ENCODE results near the gene NCKAP5L. TPM values are rescaled to one million over a fixed set of nuclear protein-coding genes. Genes with fewer than 3 reads are reported as not detected.

NCKAP5L gene
- total RNA-seq, 1 experiment from 2014 or later = 20.9 TPM

DNA sequence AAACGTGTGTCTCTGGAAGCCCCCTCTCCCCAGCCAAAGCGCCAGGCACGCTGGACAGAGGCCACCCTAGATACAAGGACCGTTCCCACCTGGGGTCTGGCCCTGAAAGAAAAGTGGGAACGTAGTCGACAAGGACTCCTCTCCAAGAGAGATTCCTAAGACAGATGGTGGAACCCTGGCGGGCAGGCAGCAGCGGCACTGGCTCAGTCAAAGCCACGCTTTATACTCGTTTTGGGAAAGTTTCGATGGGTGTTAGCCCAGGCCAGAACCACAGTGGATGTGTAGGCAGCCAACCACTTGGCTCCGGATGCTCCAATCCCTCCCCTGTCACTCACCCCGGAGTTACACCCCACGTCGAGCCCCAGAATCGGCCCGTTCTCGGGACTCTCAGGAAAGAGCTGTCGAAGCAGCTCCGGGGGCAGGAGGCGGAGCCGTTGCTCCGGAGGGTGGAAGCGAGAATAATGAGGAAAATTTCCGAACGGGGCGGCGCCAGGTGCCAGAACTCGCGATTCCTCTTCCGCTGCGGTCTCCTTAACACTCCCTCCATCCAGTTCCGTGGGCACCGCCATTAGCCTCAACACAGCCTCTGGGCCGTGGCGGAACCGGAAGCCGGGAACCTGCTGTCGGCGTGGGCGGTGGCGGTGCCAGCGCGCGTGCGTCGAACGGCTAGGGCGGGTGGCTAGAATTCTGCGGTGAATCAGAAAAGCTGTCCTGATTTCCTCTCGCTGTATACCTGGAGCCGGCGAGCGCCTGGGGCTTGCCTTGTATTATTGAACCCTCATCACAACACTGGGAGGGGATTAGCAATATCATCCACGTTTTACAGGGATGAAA lies 14.5 kb upstream of the NCKAP5L start, which contains the start of gene BCDIN3D:
Gene BCDIN3D, minus strand, starts transcription at position 588 of the 834 bp plus-strand sequence. Its CDS starts 19 bp downstream, at position 569.
- no peak for TF ChIP-seq EZH2 (IDR thresholded peaks at IDR 0.05; ENCODE audit: low read depth)
- no peaks in the 10 kb centered on the region for H3K36me3 ChIP-seq (ENCODE audit: low read depth)
- H3K9me3 ChIP-seq (ENCODE audit: insufficient read depth, low read depth) = no peaks in the 10 kb centered on the region
- no peaks in the 10 kb centered on the region for H3K9me2 ChIP-seq (ENCODE audit: insufficient read depth)
- intact Hi-C loops (cut with micrococcal nuclease; ENCODE audit: unreplicated experiment) = loop anchor here (1.0 to 2.0 kb wide), 4 partner anchors 24 to 269 kb away; partner anchors contain the start of gene ASIC1
- peaks cover 14% of the 10 kb centered on the region for H3K79me2 ChIP-seq (ENCODE audit: low read depth)
- TSS peak; percentile 86 for BruUV-seq (replicated peaks)
- peaks cover 42% of the 10 kb centered on the region for H3F3A ChIP-seq (ENCODE audit: insufficient read depth, low read depth)
- H3K4me2 ChIP-seq = peak within 1 kb of the TSS; percentile 88
- DNase-seq = peak; percentile 89 to 92
- POLR2A ChIA-PET (ENCODE audit: unreplicated experiment) = interaction anchor here (0.6 to 0.7 kb wide), 5 partner anchors 14 to 755 kb away, joined by 4 to 7 read pairs (median 6); partner anchors contain the start of gene NCKAP5L
- peak within 1 kb of the TSS; percentile 77 for H3K27ac ChIP-seq
- H2AFZ ChIP-seq = peak within 1 kb of the TSS; percentile 90
- peak within 1 kb of the TSS; percentile 69 for H3K4me3 ChIP-seq
- peaks cover 21% of the 10 kb centered on the region for H3K4me1 ChIP-seq (replicated peaks; ENCODE audit: insufficient read depth)
- CTCF ChIA-PET = interaction anchor here (0.8 kb wide), 1 partner anchor 196 kb away, joined by 3 read pairs; no protein-coding TSS in a partner anchor
- H3K27me3 ChIP-seq (ENCODE audit: insufficient read depth, low read depth) = no peaks in the 10 kb centered on the region
- H4K20me1 ChIP-seq (ENCODE audit: insufficient read depth) = no peaks in the 10 kb centered on the region

DNA sequence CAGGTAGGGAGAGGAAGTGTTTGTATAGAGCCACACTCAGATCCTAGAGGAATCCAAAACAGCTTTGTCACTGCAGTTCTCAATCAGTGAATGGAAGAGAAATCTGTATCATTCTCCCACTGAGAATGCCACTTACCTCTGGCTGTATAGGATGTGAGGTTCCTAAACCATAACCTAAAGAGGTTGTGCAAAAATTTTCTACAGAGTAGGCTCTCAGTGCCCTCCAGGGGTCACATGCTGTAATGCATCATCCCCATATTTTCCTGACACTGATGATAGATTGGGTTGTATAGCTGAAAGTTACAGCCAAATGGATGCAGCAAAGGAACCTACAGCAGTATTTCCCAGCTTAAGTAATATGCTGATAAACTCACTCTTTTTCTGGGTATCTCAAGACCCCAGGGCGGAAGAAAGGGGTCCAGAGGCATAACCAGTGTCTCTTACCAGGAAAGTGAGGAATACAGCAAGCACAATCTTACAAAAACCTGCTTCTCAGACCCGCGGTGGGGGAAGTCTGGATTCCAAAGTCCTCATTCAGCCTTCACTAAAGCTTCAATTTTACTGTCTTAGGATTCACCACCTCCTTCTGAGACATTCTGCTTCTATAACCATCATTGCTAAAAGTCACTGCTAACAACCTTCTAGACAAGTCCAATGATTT lies 10.9 kb upstream of the NCKAP5L start:
- ChIA-PET CTCF (interaction anchor here (0.6 to 1.1 kb wide), 5 partner anchors 11 to 124 kb away, joined by 3 to 17 read pairs (median 5); partner anchors contain the start of genes NCKAP5L and TMBIM6), POLR2A (ENCODE audit: unreplicated experiment) (no interaction called here)
- Histone ChIP-seq H4K20me1 (ENCODE audit: insufficient read depth) (no peaks in the 10 kb centered on the region), H3K9me2 (ENCODE audit: insufficient read depth) (no peaks in the 10 kb centered on the region), H3K36me3 (ENCODE audit: low read depth) (no peaks in the 10 kb centered on the region), H3K4me3 (no peak overlapping the region), H3K27me3 (ENCODE audit: insufficient read depth, low read depth) (no peaks in the 10 kb centered on the region), H3K4me2 (no peak overlapping the region), H3K79me2 (ENCODE audit: low read depth) (peaks cover 14% of the 10 kb centered on the region), H3K4me1 (replicated peaks; ENCODE audit: insufficient read depth) (peaks cover 15% of the 10 kb centered on the region), H2AFZ (no peak overlapping the region), H3K27ac (no peak overlapping the region), H3K9me3 (ENCODE audit: insufficient read depth, low read depth) (no peaks in the 10 kb centered on the region), H3F3A (ENCODE audit: insufficient read depth, low read depth) (peaks cover 36% of the 10 kb centered on the region)
- peak; percentile 22 to 55 for DNase-seq
- TF ChIP-seq, protein P1, sequence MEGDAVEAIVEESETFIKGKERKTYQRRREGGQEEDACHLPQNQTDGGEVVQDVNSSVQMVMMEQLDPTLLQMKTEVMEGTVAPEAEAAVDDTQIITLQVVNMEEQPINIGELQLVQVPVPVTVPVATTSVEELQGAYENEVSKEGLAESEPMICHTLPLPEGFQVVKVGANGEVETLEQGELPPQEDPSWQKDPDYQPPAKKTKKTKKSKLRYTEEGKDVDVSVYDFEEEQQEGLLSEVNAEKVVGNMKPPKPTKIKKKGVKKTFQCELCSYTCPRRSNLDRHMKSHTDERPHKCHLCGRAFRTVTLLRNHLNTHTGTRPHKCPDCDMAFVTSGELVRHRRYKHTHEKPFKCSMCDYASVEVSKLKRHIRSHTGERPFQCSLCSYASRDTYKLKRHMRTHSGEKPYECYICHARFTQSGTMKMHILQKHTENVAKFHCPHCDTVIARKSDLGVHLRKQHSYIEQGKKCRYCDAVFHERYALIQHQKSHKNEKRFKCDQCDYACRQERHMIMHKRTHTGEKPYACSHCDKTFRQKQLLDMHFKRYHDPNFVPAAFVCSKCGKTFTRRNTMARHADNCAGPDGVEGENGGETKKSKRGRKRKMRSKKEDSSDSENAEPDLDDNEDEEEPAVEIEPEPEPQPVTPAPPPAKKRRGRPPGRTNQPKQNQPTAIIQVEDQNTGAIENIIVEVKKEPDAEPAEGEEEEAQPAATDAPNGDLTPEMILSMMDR (conservative IDR thresholded peaks at IDR 0.05) = peak; percentile 78
- no peak for TF ChIP-seq EZH2 (IDR thresholded peaks at IDR 0.05; ENCODE audit: low read depth)
- no TSS peak for BruUV-seq (replicated peaks)
- intact Hi-C loops (cut with micrococcal nuclease; ENCODE audit: unreplicated experiment) = loop anchor here (1.0 to 5.0 kb wide), 2 partner anchors 63 to 197 kb away; no protein-coding TSS in a partner anchor

DNA sequence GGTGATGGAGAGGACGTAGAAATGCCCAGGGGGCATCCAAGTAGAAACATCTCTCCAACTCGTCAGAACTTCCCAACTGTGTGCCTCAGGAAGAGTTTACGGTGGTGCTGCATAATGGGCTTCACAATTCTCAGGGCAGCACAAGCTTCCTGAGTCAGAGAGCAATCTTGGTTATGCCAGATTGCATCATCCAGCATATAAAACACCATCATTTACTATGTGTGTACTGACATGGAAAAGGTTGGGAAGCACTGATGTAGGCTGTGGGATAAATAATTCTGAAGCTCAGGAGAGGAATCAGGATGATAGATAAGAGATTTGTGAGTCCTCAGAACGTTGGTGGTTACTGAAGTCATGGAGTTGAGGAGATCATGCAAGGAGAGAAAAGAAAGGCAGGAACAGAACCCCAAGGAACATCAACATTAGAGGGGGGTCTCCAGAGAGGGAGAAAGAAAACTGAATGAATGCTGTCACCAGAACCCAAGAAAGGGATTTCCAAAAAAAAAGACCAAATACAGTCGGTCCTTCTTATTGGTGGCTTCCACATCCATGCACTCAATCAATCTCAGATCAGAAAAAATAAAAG lies 4.7 kb upstream of the NCKAP5L start:
- H3K4me3 ChIP-seq = no peak overlapping the region
- no peak for DNase-seq
- CTCF ChIA-PET = interaction anchor here (0.7 kb wide), 1 partner anchor 24 kb away, joined by 3 read pairs; no protein-coding TSS in a partner anchor
- H3K4me1 ChIP-seq (replicated peaks; ENCODE audit: insufficient read depth) = peaks cover 19% of the 10 kb centered on the region
- peak overlapping the region; percentile 29; the same call in 1 of the 2 replicates for H3K4me2 ChIP-seq
- TF ChIP-seq, protein P1 (conservative IDR thresholded peaks at IDR 0.05) = no peak
- TF ChIP-seq EZH2 (IDR thresholded peaks at IDR 0.05; ENCODE audit: low read depth) = no peak
- H3K9me2 ChIP-seq (ENCODE audit: insufficient read depth) = no peaks in the 10 kb centered on the region
- H3K79me2 ChIP-seq (ENCODE audit: low read depth) = no peaks in the 10 kb centered on the region
- intact Hi-C loops (cut with micrococcal nuclease; ENCODE audit: unreplicated experiment) = no loop called here
- H3K27me3 ChIP-seq (ENCODE audit: insufficient read depth, low read depth) = no peaks in the 10 kb centered on the region
- no peak overlapping the region for H3K27ac ChIP-seq
- no peaks in the 10 kb centered on the region for H4K20me1 ChIP-seq (ENCODE audit: insufficient read depth)
- POLR2A ChIA-PET (ENCODE audit: unreplicated experiment) = no interaction called here
- no TSS peak for BruUV-seq (replicated peaks)
- no peaks in the 10 kb centered on the region for H3K9me3 ChIP-seq (ENCODE audit: insufficient read depth, low read depth)
- H2AFZ ChIP-seq = peak overlapping the region; percentile 66; the same call in 1 of the 2 replicates
- no peaks in the 10 kb centered on the region; the same call in 1 of the 2 replicates for H3F3A ChIP-seq (ENCODE audit: insufficient read depth, low read depth)
- H3K36me3 ChIP-seq (ENCODE audit: low read depth) = no peaks in the 10 kb centered on the region
